RWPE2 (cell line): ENCODE results near the gene HOXA10.

Source experiments
- ATAC-seq: fragments of 200-7000 bp; cut with Tn5 transposase; 3 replicates; pipeline ENCODE4 v1.9.1; 2021; ENCODE audit warnings: low read depth
- DNase-seq: peaks from one replicate; pipeline ENCODE4 v3.0.0-alpha.2; 2020; ENCODE audit warnings: low spot score
- H3K27ac ChIP-seq: fragments of 450-650 bp; 2 replicates; pipeline ENCODE4 v1.5.1; 2017; ENCODE audit warnings: mild to moderate bottlenecking; ENCODE audit not compliant: poor library complexity, severe bottlenecking
- H3K27me3 ChIP-seq: fragments of 250-450 bp; sonication (Bioruptor Pico); 2 replicates; pipeline ENCODE4 v1.5.1; 2021; ENCODE audit warnings: mild to moderate bottlenecking, moderate library complexity; ENCODE audit not compliant: insufficient read depth, poor library complexity, severe bottlenecking
- H3K36me3 ChIP-seq: fragments of 250-450 bp; sonication (Bioruptor Pico); 2 replicates; pipeline ENCODE4 v1.5.1; 2020; ENCODE audit warnings: low read depth, mild to moderate bottlenecking, moderate library complexity
- H3K4me1 ChIP-seq: fragments of 250-450 bp; sonication (Bioruptor Pico); 2 replicates; pipeline ENCODE4 v1.5.1; 2021; ENCODE audit warnings: mild to moderate bottlenecking, moderate library complexity; ENCODE audit not compliant: insufficient read depth, poor library complexity, severe bottlenecking
- H3K4me3 ChIP-seq: fragments of 250-450 bp; sonication (Bioruptor Pico); 2 replicates; pipeline ENCODE4 v1.5.1; 2021; ENCODE audit warnings: mild to moderate bottlenecking, moderate library complexity; ENCODE audit not compliant: severe bottlenecking
- H3K9me3 ChIP-seq: fragments of 250-450 bp; sonication (Bioruptor Pico); 2 replicates; pipeline ENCODE4 v1.5.1; 2021; ENCODE audit warnings: mild to moderate bottlenecking, moderate library complexity; ENCODE audit not compliant: severe bottlenecking
- TF ChIP-seq, protein P1 (sequence below): fragments of 450-650 bp; IDR thresholded peaks from one replicate; pipeline ENCODE4 v1.5.1; 2017; ENCODE audit warnings: mild to moderate bottlenecking, moderate library complexity; ENCODE audit not compliant: poor library complexity, severe bottlenecking

Gene HOXA10

DNA sequence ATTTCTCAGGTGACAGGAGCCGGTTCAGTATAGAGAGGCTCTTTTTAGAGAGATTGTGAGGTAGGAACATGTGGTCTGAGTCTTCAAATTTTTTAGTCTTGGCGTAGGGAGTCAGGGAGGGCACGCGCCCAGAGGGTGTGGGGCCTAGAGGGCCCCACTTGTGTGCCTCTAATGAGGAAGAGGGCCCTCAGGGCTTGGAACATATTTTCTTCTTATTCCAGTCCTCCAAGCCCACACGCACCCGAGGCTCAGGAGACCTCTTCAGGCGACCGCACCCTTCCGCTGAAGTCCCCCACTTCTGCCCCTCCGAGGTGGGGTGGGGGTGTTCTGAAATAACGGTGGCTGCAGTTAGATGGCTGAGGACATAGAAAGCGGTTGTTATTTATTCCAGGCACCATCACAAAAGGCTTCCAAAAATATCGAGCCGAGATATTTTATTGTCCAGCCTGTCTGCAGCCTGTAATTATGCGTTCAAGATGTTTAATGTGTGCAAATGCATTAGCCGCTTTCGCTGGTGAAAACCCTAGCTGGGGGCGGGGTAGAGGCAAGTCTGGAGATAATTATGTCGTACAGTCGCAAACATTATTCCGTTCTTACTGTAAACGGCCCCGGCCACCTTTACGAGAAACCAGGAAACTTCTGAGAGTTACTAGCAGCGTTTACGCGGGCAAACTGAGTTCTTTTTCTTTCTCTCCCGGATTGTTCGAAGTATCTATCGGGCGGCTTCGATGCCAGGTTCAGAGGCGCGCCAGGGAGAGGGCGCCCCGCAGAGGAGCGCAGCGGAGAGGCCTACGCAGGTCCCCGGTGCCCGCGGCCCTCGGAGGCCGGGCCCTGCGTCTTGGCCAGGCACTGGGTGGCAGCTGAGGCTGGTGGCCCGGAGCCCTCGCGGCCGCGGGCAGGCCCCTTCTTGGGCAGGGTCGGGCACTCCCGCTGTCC is 38.6 kb upstream of the HOXA10 start:
- no peak for ATAC-seq
- Histone ChIP-seq H3K27ac (no peak overlapping the region), H3K36me3 (no peaks in the 10 kb centered on the region), H3K9me3 (no peaks in the 10 kb centered on the region), H3K27me3 (no peaks in the 10 kb centered on the region), H3K4me3 (no peak overlapping the region), H3K4me1 (no peaks in the 10 kb centered on the region)
- DNase-seq: no peak
- TF ChIP-seq, protein P1, sequence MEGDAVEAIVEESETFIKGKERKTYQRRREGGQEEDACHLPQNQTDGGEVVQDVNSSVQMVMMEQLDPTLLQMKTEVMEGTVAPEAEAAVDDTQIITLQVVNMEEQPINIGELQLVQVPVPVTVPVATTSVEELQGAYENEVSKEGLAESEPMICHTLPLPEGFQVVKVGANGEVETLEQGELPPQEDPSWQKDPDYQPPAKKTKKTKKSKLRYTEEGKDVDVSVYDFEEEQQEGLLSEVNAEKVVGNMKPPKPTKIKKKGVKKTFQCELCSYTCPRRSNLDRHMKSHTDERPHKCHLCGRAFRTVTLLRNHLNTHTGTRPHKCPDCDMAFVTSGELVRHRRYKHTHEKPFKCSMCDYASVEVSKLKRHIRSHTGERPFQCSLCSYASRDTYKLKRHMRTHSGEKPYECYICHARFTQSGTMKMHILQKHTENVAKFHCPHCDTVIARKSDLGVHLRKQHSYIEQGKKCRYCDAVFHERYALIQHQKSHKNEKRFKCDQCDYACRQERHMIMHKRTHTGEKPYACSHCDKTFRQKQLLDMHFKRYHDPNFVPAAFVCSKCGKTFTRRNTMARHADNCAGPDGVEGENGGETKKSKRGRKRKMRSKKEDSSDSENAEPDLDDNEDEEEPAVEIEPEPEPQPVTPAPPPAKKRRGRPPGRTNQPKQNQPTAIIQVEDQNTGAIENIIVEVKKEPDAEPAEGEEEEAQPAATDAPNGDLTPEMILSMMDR: no peak

DNA sequence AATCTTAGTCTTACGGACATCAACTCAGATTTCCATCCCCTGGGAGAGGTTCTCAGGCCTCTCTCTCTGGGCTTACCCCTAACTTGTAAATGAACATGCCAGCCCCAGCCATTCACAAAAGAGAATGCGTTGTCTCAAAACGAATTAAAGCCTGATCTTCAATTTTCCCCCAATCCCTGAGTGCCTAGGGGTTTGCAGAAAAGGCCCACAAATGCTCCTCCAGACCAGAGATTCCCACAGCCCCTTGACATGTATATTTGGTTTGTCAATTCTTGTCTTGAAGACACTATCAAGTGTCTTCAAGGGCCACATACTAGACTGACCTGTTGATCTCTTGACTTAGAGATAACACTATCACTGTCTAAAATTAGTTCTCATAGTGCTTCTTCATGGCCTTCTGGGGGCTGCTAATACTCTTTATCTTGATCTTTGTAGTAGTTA is 37.7 kb upstream of the HOXA10 start:
- Histone ChIP-seq H3K9me3 (no peaks in the 10 kb centered on the region), H3K4me1 (peaks cover 2% of the 10 kb centered on the region), H3K27ac (no peak overlapping the region), H3K27me3 (no peaks in the 10 kb centered on the region), H3K36me3 (no peaks in the 10 kb centered on the region), H3K4me3 (no peak overlapping the region)
- TF ChIP-seq, protein P1: no peak
- ATAC-seq (no peak), DNase-seq (no peak)

DNA sequence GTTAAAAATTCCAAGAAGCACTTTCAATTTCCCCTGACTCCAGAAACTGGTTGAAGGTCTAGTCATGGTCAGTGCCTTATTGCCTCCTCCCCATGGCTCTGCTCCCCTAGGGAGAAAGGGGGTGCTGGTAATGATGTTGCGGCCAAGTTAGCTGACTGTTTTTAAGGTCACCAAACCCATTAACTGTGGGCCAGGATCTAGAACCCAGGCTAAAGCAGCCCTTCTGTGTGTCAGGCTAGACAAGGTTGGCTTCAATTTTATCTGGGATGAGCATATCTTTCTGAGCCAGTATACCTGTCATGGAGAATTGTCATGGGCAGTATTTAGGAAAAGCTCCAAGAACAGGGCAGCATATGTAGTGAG is 36.9 kb upstream of the HOXA10 start:
- H3K4me3 ChIP-seq: no peak overlapping the region
- ATAC-seq (no peak), DNase-seq (no peak)
- H3K27ac ChIP-seq: no peak overlapping the region
- H3K36me3 ChIP-seq: no peaks in the 10 kb centered on the region
- H3K4me1 ChIP-seq: peaks cover 6% of the 10 kb centered on the region
- TF ChIP-seq, protein P1: no peak
- no peaks in the 10 kb centered on the region for H3K27me3 ChIP-seq
- no peaks in the 10 kb centered on the region for H3K9me3 ChIP-seq

DNA sequence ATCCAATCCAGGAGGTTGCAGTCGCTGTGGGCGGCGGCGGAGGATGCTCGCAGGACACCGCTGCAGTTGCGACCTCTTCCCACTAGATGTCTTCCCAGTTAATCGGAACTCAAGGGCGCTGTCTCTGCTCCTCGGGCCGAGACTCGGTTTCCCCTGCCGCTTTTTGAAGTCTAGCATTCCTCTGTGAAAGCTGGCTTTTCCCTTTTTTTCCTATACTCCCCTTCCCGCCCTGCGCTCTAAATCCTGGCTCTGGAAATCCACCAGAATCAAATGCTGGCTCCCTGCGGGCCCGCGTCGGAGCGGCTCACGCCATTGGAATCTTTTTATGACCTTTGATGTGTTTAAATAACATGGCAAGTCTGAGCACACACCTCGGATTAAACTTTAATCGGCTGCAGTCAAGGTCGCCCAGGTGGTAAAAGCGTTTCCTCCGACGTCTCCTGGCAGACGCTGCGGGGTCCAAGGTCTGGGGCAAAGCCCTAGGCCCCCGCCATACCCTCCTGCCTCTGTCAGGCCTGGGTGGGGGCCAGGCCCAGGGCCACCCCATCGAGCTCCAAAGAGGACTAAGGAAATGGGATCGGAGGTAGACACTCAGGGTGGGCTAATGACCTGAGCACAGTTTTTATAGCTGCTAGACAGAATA is 36.4 kb upstream of the HOXA10 start:
- TF ChIP-seq, protein P1: peak; percentile 69
- H3K36me3 ChIP-seq: no peaks in the 10 kb centered on the region
- DNase-seq (no peak), ATAC-seq (peak; percentile 30; the same call in 1 of the 3 replicates)
- H3K9me3 ChIP-seq: no peaks in the 10 kb centered on the region
- H3K27ac ChIP-seq: no peak overlapping the region
- H3K4me3 ChIP-seq: peak overlapping the region; percentile 13
- no peaks in the 10 kb centered on the region for H3K27me3 ChIP-seq
- H3K4me1 ChIP-seq: peaks cover 6% of the 10 kb centered on the region
